HG02571 (cell line): Measurements from ENCODE around the gene ZCRB1.
"Not testable (repeated sequence)": the region's sequence is repeated elsewhere in the genome, so short reads cannot be mapped to it uniquely, and the experiment has no call there.

Experiments
- ATAC-seq: cut with Tn5 transposase; IDR thresholded peaks from one replicate; pipeline ENCODE4 v1.9.1; 2021; ENCODE audit warnings: mild to moderate bottlenecking, moderate library complexity; ENCODE audit not compliant: unreplicated experiment

The ZCRB1 gene, protein sequence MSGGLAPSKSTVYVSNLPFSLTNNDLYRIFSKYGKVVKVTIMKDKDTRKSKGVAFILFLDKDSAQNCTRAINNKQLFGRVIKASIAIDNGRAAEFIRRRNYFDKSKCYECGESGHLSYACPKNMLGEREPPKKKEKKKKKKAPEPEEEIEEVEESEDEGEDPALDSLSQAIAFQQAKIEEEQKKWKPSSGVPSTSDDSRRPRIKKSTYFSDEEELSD

GRCh38 chr12:42325653-42326474 is at the start of gene ZCRB1, which contains the start of gene PPHLN1:
Gene ZCRB1 (minus strand): TSS chr12:42326094. CDS start chr12:42324102, 1,992 bp downstream.
Gene PPHLN1 (plus strand): TSS chr12:42326167. CDS start chr12:42335903, 9,736 bp downstream.
- peak; percentile 92 for ATAC-seq

DNA sequence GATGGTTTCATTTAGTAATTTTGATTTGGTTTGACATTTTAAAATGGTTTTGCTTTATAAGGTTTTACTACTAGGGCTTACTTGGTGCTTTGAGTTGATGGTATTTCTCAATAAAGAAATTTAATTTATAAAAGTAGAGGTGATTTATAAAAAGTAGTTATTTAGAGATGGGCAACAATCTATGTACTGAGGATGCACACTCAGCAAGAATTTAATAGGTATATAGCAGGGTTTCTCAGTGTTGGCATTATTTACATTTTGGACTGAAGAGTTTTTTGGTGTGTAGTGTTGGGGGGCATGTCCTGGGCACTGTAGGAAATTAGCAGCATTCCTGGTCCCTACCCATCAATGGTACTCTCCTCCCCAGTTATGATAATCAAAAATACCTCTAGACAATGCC is 47.8 kb upstream of the ZCRB1 start:
- ATAC-seq, result no peak

DNA sequence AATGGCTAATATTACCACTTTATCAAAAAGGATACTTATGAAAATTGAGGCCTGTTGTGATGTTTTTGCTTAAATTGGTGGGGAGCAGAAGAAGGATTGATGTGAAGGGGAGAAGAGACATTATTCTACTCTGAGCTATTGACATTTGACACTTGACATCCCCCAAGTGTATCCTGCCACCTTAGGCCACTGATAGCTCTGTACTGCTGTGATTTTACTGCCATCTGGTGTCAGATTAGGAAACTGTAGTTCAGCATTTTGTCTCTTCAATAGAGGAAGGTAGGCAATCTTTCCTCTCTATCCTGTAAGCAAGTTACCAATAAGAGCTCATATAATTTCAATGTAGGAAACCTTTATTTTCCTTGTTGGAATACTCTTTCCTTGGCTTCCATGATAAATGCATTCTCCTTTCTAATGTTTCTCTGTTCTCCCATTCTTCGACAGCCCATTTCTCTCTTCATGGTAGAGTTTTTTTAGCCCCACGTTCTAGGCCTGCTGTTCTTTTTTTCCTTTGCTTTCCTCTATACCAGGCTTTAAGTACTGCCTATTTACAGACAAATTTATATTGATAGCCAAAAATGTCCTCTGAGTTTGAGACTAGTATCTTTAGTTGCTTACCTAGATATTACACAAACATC is 46.4 kb upstream of the ZCRB1 start:
- ATAC-seq, result peak; percentile 84

- ATAC-seq, result no peak
Observed at GRCh38 chr12:42370013-42370412, 44.1 kb upstream of the ZCRB1 start.

GRCh38 chr12:42365486-42365885 is 39.6 kb upstream of the ZCRB1 start:
- ATAC-seq, result no peak

DNA sequence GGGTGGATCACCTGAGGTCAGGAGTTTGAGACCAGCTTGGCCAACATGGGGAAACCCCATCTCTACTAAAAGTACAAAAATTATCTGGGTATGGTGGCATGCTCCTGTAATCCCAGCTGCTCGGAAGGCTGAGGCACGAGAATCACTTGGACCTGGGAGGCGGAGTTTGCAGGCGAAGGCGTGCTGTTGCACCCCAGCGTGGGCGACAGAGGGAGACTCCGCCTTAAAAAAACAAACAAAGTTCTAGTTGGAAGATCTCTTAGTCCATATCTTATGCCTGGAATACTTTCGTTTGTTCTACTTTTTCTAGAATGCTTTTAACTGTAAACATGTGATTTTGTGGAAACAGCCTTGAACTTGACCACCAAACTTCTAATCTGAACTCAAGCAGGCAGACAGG is 38.8 kb upstream of the ZCRB1 start:
- ATAC-seq, result no peak

DNA sequence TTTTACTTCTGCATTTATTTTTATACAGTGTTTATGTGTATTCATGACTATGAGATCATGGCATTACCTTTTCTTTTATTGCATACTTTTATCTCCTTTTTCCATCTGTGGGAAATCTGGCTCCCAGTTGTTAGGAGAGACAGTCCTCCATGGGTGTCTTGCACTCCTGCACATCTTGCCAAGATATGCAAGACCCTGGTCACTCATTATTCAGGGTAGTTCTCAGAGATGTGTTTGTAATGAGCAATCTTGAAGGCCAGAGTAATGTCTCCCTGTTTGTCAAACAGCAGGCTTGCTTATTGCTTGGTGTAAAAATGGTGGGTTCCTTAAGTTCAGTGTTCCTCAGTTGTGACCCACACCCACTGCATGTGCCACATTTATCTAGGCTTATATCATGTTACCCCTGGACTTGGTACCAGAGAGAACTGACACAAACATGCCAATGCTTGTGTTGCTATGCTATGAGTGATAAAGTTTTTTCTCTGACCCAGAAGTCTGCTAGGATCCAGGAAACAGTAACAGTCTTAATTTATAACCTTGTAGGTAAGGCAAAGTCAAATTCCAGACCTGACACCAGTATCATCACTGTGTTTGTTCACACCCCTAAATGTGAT is 36.9 kb upstream of the ZCRB1 start:
- ATAC-seq, result no peak

- no peak for ATAC-seq
Observed at GRCh38 chr12:42361909-42362646, 36.2 kb upstream of the ZCRB1 start.

DNA sequence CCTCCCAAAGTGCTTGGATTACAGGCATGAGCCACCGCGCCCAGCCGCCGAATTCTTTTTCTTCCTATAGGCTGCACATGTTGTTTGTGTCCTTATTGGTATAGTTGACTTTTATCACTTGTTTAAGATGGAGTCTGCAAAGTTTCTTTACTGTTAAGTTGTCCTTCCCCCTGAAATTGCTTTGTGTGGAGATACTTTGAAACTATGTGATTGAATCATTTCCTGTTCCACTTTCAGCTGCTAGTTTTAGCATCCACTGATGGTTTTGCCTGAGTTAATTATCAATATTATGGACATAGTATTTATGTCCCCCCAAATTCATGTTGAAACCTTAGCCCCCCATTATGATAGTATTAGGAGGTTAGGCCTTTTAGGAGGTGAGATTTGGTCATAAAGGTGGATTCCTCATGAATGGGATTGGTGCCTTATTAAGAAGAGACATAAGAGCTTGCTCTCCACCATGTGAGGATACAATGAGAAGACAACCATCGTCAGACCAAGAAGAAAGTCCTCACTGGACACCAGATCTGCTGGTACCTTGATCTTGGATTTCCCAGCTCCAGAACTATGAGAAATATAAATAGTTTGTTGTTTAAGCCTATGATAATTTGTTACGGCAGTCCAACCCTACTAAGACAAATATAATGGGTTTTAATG is 35.0 kb upstream of the ZCRB1 start:
- ATAC-seq, result no peak

GRCh38 chr12:42356344-42356743 is 30.4 kb upstream of the ZCRB1 start:
- ATAC-seq, result no peak

DNA sequence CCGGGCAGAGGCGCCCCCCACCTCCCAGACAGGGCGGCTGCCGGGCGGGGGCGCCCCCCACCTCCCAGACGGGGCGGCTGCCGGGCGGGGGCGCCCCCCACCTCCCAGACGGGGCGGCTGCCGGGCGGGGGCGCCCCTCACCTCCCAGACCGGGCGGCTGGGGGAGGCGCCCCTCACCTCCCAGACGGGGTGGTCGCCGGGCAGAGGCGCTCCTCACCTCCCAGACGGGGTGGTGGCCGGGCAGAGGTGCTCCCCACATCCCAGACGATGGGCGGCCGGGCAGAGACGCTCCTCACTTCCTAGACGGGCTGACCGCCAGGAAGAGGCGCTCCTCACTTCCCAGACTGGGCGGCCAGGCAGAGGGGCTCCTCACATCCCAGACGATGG is 24.1 kb upstream of the ZCRB1 start:
- not testable (repeated sequence) for ATAC-seq

GRCh38 chr12:42349119-42350020 is 23.5 kb upstream of the ZCRB1 start:
- not testable (repeated sequence) for ATAC-seq

- ATAC-seq, result no peak
Observed at GRCh38 chr12:42346403-42347002, 20.6 kb upstream of the ZCRB1 start.

- no peak for ATAC-seq
Observed at GRCh38 chr12:42343721-42344120, 17.8 kb upstream of the ZCRB1 start.

DNA sequence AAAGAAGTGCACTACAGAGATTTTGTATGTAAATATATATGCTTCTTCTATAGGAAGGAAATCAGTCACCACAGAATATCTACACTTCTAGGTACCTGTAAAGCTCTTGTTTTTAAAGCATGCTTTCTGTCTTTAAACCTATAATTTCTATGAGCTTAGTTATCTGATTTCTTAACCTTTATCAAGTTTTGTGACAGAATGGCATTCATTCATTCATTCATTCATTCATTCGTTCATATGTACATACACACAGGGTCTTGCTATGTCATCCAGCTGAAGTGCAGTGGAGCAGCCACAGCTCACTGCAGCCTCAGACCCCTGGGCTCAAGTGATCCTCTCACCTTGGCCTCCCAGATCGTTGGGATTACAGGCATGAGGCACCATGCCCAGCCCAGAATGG is 16.1 kb upstream of the ZCRB1 start:
- no peak for ATAC-seq

DNA sequence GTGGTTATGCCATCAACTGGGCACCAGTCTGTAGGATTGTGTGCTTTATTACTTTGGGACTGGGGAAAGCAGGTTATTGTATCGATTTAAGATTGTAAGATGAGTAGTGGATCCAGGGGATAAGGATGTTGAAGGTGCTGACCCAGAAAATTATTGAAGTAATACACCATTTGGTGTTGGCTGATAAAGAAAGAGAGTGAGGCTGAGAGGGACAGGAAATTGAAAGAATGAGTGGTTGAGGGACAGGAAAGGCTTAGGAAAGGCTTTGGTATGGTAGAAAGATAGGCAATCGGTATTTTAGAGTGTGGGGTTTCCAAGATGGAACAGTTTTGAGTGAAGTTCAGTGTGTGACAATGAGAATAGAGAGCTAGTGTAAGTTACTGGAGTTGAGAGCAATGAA is 12.4 kb upstream of the ZCRB1 start:
- no peak for ATAC-seq

DNA sequence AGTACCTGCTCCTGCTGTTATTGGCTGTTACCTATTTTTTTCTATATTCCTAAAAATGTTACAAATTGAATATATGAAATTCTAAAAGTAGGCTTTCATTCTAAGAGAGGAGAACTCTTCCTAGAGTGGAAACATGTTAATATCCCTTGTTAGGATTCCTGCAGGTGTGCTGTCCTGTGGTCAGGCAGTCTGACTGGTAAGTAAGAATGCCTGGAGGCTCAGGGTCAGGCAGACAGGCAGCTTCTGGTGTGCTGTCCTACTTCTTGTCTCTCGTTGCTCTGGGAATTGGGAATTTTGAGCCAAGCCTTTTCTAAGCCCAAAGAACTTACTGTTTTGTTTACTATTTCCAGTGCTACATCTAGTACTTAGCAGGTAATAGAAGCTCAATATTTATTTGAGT is 10.4 kb upstream of the ZCRB1 start:
- no peak for ATAC-seq

DNA sequence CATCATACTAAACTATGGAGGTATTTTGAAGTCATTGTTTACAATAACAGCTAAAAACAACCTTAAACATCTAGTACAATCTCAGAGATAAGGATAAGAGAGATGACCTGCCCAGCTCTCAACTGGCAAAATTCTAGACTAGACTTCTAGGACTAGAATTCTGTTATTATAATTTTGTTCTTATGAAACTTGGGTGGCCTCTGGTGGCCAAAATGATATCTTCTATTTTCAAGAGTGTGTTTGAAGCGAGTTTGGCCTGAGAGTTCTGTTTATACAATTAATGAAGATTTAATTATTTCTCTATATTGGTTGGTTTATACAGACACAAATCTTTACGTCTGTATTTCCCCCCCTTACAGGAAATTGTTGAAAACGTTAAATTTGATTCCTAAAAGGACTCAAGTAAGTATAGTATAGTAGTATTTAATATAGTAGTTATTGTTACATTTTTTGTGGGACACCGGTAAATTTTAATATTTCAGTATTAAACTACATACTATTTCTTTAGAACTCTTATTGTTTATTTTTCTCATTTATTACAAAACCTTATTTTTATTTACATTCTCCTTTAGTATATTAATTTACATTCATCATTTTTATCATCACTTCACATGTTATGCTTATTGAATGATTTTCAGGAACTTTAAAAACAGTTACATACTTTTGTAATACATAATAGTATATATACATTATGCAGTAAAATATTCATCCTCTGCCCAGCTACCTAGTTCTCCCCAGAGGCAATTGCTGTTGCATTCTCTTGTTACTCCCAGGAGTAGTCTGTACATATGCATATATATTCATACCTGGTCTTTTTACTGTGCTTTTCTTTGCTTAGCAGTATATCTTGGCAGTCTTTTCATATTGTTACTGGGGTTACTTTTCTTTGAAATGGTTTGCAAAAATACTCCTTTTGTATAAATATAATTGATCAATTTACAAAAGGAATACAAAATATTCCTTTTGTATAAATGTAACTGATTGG is 6.7 kb upstream of the ZCRB1 start:
- ATAC-seq, result no peak
